ENCODE results near the gene FH.

FH gene

DNA sequence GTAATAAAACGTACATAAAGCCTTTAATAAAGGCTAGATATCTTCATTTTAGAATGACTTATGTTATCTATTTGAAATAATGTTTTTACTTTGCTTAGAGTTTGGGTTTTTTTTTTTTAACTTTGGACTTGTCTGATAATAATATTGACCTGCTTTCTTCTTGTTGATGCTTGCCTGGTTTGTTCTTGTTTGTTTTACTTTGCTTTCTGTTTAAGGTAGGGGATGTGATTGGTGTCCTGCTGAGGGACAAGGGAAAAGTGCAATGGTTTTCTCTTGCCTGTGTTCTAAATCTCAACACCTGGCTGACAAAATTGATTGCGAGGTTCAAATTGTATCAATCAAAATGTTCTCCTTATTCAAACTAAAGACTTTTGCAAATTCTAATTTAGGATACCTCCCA lies 2.2 kb upstream of the FH start:
- no peak for DNase-seq (ENCODE audit: low spot score)

DNA sequence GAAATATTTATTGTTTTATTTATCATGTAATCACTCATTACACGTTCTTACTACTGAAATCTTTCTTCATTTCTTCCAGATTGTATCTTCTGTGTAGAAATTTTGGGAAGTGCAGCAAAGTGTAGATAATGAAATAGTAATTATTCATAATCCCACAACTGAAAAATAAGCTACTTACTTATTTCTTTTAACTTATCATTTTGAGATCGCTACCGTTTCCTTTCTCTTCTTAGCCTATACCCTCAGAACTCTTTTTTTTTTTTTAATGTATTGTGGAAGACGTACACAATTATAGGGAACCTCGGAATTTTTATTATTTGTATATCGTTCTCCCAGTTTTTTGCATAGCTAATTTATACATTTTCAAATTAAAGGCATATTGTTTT lies 518 bp upstream of the FH start:
- DNase-seq (ENCODE audit: low spot score), result no peak

- DNase-seq (ENCODE audit: low spot score), result no peak
These were observed 863 bp downstream of the FH start for GRCh38 chr1:241518476-241519307.

DNA sequence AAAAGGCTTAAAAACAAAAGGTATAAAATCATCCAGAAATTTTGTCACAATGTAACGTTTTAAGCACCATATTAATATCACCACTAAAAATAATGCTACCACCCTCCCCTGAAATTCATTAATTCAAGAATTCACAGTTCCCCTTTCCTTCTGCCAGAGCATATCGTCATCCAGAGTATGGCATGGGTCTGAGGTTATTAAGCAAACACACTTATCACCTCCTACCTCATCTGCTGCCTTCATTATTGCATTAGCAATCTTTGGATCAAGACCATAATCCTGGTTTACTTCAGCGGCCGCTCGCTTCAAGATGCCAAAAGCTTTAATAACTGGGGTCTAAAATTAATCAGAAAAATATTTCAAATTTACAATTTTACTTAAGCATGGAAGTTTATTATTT lies 6.2 kb downstream of the FH start:
- no peak for DNase-seq (ENCODE audit: low spot score)

- no peak for DNase-seq (ENCODE audit: low spot score)
These were observed 12.2 kb downstream of the FH start for GRCh38 chr1:241507189-241507863.

- DNase-seq (ENCODE audit: low spot score), result no peak
These were observed 16.1 kb downstream of the FH start for GRCh38 chr1:241503444-241503843.

DNA sequence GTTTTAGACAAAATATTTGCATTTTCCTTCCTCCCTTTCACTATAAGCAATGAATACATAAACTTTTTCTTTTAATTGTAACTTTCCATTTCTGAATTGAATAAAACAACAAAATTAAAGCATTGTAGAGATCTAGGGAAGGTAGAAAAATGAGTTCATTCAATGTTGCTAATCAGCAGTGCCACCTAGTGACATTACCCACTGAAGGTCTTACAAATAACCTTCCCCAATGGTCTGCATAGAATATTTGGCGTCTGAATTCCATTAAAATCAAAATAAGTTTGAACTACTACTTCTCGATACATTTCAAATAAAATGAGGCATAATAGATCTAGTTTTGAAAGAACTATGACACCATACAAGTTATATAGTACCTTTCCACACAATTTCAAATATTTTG lies 19.6 kb downstream of the FH start:
- no peak for DNase-seq (ENCODE audit: low spot score)

DNA sequence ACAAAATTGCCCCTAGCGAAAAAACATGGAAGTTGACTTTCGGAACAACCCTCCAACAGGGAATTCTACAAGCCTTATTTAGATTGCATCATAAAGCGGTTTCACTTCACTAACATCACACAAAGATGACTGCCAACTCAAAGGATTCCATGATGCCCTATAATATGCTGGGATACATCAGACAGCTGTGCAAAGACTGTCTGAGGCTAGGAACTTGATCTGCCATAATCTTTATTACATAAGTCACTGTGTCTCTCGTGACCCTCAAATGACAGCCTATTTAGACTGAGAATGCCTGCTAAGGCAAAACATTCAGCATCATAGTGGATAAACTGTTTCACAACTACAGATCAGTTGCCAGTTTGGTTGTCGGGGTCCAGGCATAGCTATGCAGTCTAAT lies 23.8 kb downstream of the FH start:
- DNase-seq (ENCODE audit: low spot score), result no peak

- no peak for DNase-seq (ENCODE audit: low spot score)
These were observed 30.8 kb downstream of the FH start for GRCh38 chr1:241488739-241489138.

DNA sequence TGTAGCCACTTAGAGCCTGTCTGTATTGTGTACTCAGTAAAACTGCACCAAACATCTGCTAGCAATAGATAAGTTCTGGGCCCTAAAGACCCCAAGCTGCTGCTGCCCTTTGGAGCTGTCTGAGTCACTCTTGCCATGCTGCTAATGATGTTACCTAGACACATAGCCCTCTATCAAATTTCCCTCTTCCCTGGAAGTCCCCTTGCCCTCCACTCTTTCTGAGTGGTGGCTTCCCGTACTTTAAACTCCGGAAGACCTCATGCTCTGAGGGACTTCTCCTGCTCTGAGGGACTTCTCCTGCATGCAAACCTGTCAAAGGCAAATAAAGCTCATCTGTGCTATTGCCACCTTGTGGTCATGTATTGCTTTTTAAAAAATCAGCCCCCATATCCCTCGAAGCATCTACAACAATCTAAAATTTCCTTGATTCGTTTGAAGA lies 34.0 kb downstream of the FH start:
- DNase-seq (ENCODE audit: low spot score), result no peak

DNA sequence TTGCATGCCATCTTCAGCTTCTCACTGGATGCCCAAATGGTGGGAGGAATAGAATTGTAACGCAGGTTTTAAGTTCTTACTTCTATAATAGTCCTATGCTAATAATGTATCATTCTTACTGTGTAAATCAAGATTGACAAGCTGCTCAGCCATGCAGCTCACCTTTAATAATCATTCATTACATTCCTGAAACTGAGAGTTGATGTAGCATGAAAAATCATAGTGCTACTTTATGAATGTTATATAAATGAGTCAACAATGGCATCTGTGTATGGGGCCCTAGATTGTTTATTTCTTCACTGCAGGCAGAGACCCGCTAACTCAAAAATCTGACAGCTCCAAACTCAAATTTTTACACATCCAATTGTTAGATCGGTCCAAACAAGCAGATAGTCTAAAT lies 34.4 kb downstream of the FH start:
- no peak for DNase-seq (ENCODE audit: low spot score)

DNA sequence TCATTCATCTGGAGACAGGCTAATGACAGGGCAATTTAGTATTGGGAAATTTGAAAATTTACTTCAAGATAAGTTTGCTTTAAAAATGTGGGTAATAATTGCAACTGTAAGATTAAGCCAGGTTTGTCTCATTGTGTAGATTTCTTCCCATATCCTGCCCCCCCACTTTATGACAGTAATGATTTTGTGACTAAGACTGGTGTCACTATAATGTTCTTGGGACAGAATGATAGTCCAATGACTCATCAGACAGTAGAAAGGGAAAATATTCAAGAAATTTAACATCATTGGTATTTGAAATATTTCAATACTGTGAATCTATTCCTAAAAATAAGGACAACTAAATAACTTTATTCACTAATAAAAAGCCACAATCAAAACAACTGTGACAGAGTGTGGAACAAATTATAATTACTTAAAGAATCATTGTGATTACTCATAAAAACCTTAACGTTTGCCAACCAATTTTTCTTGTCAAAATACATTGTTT lies 36.7 kb downstream of the FH start:
- DNase-seq (ENCODE audit: low spot score), result no peak

GRCh38 chr1:241479294-241479693 lies 40.3 kb downstream of the FH start:
- DNase-seq (ENCODE audit: low spot score), result no peak

DNA sequence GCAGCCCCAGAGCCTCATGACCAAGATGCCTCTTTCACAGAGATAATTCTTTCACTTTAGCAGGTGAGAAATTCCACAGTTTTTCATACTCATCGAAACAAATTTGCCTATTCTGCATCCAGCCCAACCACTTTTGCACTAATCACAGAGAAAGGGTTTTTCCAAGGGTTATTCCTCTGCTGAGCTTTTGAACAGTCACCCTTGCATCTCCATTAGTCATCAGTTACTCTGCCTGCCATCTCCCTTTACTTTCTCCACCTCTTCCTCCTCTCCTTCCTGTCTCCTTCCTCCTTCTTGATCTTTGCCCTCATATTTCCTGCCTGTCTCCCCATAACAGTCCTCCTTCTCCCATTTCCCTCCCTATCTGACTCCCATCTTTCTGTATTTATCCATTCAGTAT lies 43.9 kb downstream of the FH start:
- DNase-seq (ENCODE audit: low spot score), result no peak

DNA sequence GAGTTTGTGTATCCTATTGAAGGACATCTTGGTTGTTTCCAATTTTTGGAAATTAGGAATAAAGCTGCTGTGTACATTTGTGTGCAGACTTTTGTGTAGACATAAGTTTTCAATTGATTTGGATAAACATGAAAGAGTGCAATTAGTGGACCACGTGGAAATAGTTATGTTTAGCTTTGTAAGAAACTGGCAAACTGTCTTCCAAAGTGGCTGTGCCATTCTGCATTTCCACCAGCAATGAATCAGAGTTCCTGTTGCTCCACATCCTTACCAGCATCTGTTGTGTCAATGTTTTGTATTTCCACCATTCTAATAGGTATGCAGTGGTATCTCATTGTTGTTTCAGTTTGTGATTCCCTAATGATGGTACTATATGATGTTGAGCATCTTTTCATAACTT lies 46.5 kb downstream of the FH start:
- DNase-seq (ENCODE audit: low spot score), result no peak

GRCh38 chr1:241470908-241471590 lies 48.5 kb downstream of the FH start:
- no peak for DNase-seq (ENCODE audit: low spot score)

GRCh38 chr1:241470361-241470760 lies 49.2 kb downstream of the FH start:
- DNase-seq (ENCODE audit: low spot score), result no peak

- no peak for DNase-seq (ENCODE audit: low spot score)
These were observed 53.9 kb downstream of the FH start for GRCh38 chr1:241465673-241466072.

DNA sequence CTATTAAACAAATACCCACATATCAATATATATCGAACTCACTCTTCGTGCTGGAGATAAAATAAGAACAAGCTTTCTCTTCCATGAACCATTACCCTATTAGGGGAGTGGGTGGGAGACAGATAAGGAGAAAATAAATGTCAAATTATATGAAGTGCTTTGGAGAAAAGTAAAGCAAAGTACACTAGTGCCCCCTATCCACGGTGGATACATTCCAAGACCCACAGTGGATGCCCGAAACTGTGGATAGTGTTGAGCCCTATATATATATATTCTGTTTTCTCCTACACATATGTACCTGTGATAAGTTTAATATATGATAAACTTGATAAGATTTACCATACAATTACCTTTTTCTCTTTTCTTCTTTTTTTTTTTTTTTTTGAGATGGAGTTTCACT lies 54.6 kb downstream of the FH start:
- no peak for DNase-seq (ENCODE audit: low spot score)

- no peak for DNase-seq (ENCODE audit: low spot score)
These were observed 57.2 kb downstream of the FH start for GRCh38 chr1:241462391-241462790.

DNA sequence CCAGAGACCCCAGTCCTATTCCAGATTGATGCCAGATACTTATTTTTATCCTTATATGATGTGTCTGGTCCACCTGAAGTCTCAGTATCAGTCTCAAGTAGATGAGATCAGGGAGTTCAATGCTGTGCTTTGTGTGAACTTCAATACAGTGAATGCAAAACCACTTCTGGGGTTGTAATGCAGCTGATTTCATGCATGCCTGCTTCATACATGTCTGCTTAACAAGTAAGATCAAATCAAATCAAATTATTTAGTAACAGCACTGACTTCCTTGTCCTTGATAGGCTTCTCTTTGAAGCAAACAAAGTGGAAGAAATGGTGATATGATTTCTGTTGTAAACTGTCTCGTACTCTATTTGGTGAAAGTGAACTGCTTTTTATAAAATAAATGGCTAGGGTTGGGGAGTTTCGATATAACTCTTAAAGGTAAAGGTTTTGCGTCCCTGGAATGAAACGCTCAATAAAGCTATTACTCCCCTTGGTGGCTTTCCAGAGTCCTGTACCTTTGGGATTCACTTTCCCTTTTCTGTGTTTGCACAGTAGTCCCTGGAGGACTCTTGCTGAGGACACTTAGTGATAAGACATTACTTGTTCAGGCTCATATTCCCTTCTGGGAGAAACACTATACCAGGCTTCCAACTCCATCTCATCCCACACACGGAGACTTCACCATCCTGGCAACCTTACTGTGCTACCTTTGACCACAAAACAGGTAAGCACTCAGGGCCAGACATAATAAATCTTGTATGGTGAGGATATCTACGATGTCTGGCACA lies 59.3 kb downstream of the FH start:
- no peak for DNase-seq (ENCODE audit: low spot score)

GRCh38 chr1:241459186-241459802 lies 60.3 kb downstream of the FH start:
- DNase-seq (ENCODE audit: low spot score), result no peak
